ENCODE measurements around the gene DCANP1. TPM values are rescaled to one million over a fixed set of nuclear protein-coding genes. Genes with fewer than 3 reads are reported as not detected.
A peak's percentile ranks its signal among the peaks of the same experiment; 100 is the strongest.

The DCANP1 gene
- total and polyA plus RNA-seq, 10 of the 15 experiments (the other 5 are each of a cell fraction or from before 2014, with no cell fraction given), result 0.01 TPM; not detected in 9

DNA sequence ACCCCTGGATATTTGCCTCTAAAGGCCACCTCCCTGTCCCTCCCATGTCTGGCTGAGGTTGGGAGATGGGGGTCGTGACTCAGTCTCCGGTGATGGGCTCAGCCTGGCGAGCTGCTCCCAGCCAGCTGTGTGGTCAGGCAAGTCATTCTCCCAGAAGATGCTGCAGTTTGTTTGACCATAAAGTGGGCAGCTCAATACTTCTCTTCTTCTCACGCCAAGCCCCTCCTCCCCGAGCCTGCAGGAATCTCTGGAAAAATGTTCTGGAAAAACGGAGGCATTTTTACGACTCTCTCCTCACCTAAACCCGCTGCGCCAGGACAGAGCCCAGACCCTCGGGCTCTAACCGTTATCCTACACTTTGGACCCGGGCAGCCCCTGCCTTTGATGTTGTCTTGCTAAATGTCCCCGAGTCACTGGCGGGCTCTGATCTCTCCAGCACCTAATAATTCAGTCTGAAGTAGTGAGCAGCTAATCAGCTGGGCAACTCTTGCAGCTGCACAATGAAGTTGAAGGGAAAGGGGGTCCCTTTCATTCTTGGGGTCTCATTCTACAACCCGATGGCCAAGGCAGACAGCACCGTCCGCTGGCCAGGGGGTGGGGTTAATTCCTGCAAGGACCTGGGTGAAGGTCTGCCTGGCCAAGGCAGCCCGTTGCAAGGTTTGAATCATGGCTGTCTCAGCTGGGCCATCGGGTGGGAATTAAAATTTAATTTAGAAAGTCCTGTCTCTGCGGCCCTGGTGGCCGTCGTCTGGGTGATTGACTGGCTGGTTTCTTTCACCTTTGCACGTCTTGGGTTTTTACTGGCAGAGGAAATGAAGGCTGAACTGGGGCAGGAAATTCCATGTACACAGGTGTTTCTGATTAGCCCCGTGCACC, 12.3 kb downstream of the DCANP1 start:
- Histone ChIP-seq H3K4me3 (no peak overlapping the region), H3K9ac (ENCODE audit: control insufficient read depth, insufficient read depth, low read length) (no peak overlapping the region), H3K79me2 (ENCODE audit: control insufficient read depth, insufficient read depth, low read length) (no peaks in the 10 kb centered on the region), H3K9me3 (replicated peaks; ENCODE audit: control insufficient read depth, insufficient read depth, low read length) (no peaks in the 10 kb centered on the region), H3K4me1 (ENCODE audit: control insufficient read depth, insufficient read depth, low read length) (peaks cover 15% of the 10 kb centered on the region), H3K4me2 (ENCODE audit: control insufficient read depth, insufficient read depth) (no peak overlapping the region), H3K27ac (ENCODE audit: control insufficient read depth, insufficient read depth) (no peak overlapping the region), H4K20me1 (ENCODE audit: control insufficient read depth, insufficient read depth) (no peaks in the 10 kb centered on the region), H2AFZ (ENCODE audit: control insufficient read depth, low read depth, low read length) (no peak overlapping the region), H3K27me3 (replicated peaks in 1 of 2; ENCODE audit: control insufficient read depth in 2 of 2, insufficient read depth in 2 of 2, low read length in 1 of 2) (no peaks in the 10 kb centered on the region; a peak in 1 of 4 replicates), H3K36me3 (ENCODE audit: control insufficient read depth in 2 of 2, insufficient read depth in 2 of 2, low read length in 1 of 2) (no peaks in the 10 kb centered on the region)
- in situ Hi-C loops (cut with MboI) (no loop called here), intact Hi-C loops (cut with micrococcal nuclease; ENCODE audit: unreplicated experiment) (no loop called here)
- CTCF ChIA-PET, result interaction anchor here (1.0 to 4.9 kb wide), 3 partner anchors 9 to 31 kb away, joined by 3 to 19 read pairs (median 4); no protein-coding TSS in a partner anchor
- no TSS peak for BruUV-seq (replicated peaks)
- SMC1A ChIA-PET (ENCODE audit: uncharacterized antibody, unreplicated experiment), result interaction anchor here (2.0 kb wide), 1 partner anchor 10 kb away, joined by 4 read pairs; no protein-coding TSS in a partner anchor
- no peak for ATAC-seq
- no peak for FAIRE-seq
- TF ChIP-seq, protein P1, sequence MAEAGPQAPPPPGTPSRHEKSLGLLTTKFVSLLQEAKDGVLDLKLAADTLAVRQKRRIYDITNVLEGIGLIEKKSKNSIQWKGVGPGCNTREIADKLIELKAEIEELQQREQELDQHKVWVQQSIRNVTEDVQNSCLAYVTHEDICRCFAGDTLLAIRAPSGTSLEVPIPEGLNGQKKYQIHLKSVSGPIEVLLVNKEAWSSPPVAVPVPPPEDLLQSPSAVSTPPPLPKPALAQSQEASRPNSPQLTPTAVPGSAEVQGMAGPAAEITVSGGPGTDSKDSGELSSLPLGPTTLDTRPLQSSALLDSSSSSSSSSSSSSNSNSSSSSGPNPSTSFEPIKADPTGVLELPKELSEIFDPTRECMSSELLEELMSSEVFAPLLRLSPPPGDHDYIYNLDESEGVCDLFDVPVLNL (IDR thresholded peaks at IDR 0.05; ENCODE audit: low read depth, low read length), result no peak
- 0 out of 2 replicates have a peak, but pooled peaks have one; percentile 10 for TF ChIP-seq PKNOX1 (IDR thresholded peaks at IDR 0.05)
- POLR2A ChIA-PET, result no interaction called here
- RAD21 ChIA-PET (ENCODE audit: unreplicated experiment), result no interaction called here
- 34% methylated on average over 24 of the region's 24 CpGs for WGBS (ENCODE audit: insufficient coverage, insufficient replicate concordance, low lambda C conversion rate, missing lambda C conversion rate)
- no peak for DNase-seq (ENCODE audit: low read depth, low spot score)

All from GM12878 (cell line).